Ishikawa (cell line): Measurements from ENCODE around the gene OPHN1.

Experiments
- CEBPB ChIP-seq: IDR thresholded peaks from 2 replicates; pipeline ENCODE4 v1.6.1; 2012
- TAF1 ChIP-seq: IDR thresholded peaks from 2 replicates; pipeline ENCODE4 v1.6.1; 2012; ENCODE audit warnings: low read depth, mild to moderate bottlenecking

- no peak for TF ChIP-seq TAF1
- TF ChIP-seq CEBPB = no peak
These were observed 28.3 kb upstream of the OPHN1 start for GRCh38 chrX:68461576-68461975.
